Subcutaneous adipose tissue (tissue), 4 donors: ENCODE data around the gene MAPT. TPM values are rescaled to one million over a fixed set of nuclear protein-coding genes. Genes with fewer than 3 reads are reported as not detected.

Experiments used
- total RNA-seq, 4 donors: library from RNA; depleted of rRNA; stranded (reverse); fragments of >200 nt; gene quantifications; one replicate each; pipeline ENCODE4 v1.1.0, GENCODE V29; 2016
- TF ChIP-seq, protein P1 (sequence below): fragments of 450-650 bp; IDR thresholded peaks from one replicate; pipeline ENCODE4 v1.5.1; 2016; ENCODE audit warnings: low read depth, mild to moderate bottlenecking, control low read depth, antibody characterized with exemption, moderate library complexity

Gene MAPT
- total RNA-seq, 4 donors from 2014 or later: 5.3 to 21.3 (median 9.4) TPM

DNA sequence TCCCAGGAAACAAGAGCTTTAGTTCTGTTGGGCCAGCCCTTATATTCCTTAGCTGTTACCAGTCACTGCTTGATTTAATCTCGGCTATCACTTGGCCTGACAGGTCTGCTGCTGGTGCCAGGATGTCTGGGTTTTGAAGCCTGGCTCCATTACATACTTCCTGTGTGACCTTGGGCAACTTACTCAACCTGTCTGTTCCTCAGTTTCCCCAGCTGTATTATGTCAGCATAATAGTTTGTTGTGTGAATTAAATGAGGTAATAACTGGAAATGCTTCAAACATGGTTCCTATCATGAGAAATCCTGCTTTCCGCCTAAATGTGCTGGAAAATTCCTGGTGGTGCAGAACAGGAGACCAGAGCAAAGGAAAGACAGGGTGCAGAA, 54.1 kb downstream of the MAPT start:
- TF ChIP-seq, protein P1, sequence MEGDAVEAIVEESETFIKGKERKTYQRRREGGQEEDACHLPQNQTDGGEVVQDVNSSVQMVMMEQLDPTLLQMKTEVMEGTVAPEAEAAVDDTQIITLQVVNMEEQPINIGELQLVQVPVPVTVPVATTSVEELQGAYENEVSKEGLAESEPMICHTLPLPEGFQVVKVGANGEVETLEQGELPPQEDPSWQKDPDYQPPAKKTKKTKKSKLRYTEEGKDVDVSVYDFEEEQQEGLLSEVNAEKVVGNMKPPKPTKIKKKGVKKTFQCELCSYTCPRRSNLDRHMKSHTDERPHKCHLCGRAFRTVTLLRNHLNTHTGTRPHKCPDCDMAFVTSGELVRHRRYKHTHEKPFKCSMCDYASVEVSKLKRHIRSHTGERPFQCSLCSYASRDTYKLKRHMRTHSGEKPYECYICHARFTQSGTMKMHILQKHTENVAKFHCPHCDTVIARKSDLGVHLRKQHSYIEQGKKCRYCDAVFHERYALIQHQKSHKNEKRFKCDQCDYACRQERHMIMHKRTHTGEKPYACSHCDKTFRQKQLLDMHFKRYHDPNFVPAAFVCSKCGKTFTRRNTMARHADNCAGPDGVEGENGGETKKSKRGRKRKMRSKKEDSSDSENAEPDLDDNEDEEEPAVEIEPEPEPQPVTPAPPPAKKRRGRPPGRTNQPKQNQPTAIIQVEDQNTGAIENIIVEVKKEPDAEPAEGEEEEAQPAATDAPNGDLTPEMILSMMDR: no peak

DNA sequence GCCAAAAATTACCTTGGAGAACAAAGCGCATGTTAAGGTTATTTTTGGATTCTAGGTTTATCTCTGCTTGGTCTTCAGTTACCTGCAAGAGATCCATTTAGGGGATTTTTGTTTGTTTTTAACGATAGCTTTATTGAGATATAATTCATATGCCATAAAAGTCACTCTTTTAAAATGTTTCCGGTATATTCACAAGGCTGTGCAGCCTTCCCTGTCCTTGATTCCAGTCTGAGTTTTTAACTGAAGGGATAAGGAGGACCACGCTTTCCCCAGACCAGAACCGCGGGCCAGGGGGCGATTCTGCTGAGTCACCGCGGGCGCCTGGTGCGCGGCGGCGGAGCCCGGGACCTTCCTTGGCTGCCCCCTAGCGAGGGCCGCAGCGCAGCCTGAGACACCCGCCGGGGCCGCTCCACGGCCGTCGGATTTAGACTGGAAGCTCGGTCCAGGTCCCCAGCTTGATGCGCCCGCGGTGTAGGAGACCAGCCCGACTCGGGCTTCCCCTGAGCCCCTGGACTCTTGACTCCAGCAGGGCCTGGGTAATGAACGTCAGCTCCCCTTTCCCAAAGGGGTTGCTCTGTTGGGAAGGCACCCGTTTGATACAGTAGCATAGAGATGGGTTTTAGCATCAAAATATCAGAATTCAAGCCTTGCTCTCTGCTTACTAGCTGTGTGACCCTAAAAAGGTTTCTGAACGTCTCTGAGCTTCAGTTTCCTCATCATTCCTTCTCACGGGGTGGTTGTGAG, 54.7 kb downstream of the MAPT start:
- TF ChIP-seq, protein P1: no peak

DNA sequence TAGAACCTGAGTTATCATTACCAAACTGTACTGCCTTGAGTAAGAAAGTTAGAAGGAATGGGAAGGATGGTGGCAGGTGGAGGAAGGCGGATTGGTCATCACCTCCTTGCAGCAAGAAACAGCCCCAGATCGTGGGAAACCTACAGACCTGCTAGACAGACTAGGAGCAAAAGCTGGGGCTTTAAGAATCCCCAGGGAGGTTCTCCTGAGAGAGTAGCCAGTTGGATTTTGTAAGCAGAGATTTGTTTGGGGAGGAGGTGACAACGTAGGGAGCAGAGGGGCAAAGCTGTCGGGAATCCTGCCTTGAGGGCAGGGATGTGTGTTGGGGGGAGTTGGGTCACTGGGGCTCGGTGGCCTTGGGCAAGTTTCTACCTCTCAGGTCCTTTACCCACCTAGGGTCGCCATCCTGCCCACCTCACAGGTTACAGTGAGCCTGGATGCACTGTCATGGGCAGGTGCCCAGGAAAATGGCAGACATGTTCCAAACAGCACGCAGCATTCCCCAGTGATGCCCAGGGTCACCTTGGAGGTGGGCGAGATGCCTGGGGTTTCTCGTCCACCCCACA, 55.5 kb downstream of the MAPT start:
- TF ChIP-seq, protein P1: no peak

DNA sequence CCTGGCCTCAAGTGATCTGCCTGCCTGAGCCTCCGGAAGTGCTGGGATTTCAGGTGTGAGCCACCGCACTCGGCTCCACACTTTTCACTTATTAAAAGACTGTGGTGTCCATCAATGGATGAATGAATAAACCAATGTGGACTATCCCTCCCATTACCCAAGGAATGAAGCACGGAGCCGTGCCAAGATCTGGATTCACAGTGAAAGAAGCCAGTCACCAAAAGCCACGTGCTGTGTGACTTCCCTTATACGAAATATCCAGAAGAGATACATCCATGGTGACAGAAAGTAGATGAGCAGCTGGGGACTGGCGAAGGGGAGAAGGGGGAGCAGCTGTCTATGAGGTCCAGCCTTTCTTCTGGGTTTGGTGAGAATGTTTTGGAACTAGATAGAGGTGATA, 56.5 kb downstream of the MAPT start:
- TF ChIP-seq, protein P1: no peak

DNA sequence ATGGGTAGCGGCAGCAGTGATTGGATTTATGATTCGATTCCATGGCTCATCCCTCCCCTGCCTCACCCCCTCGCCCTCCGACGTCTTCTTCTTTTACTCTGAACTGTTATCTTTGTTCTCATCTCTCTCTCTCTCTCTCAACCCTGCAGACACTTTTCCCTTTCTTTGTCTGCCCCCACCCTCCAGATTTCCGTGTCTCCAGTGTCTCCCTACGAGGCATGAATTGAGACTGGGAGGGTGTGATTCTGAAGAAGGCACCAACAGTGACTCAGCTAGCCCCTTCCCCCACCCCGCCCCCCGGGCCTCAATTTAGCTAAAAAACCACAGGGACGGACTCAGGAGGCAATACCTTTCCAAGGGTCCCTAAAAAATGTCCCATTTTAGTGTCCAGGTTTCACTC, 57.0 kb downstream of the MAPT start:
- TF ChIP-seq, protein P1: no peak

DNA sequence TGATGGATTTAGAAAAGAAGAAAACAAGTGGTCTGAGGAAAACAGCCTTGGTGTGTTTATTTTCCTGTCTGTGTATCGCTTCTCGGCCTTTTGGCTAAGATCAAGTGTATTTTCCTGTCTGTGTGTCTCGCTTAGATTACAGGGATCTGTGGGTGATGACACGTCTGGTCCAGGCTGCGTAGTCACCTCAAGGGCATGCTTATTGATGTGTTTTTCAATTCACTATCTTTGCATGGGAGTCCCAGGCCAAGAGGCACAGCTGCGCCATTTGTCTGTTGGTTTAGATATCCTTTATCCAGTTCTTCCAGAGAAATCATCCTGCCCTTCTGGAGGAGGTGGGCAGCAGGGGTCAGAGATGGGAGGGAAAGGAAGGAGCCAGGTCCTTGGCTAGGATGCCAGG, 57.6 kb downstream of the MAPT start:
- TF ChIP-seq, protein P1: no peak

DNA sequence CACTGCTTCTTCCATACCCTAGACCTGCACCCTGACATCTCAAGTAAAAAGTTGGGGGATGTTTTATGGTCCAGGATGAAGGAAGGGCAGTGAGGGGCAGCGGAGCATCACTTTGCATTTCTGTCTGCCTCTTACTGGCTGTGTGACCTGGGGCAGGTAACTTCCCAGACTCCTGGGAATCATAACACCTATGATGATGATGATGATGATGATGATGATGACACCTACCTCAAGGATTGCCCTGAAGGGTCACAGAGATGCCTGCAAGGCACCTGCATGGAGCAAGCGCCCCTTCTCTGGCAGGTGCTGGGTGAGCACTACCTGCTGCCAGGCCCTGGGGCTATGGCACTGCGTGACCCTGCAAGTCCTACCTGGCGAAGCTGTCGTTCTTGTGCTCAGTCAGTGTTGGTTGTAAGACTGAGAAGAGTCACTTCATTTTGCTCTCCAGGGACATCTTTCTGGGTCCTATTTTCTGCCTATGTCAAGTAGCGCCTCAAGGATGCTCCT, 58.5 kb downstream of the MAPT start:
- TF ChIP-seq, protein P1: no peak
